ENCODE measurements around the gene PCNT.
A peak's percentile ranks its signal among the peaks of the same experiment; 100 is the strongest.

Gene PCNT

DNA sequence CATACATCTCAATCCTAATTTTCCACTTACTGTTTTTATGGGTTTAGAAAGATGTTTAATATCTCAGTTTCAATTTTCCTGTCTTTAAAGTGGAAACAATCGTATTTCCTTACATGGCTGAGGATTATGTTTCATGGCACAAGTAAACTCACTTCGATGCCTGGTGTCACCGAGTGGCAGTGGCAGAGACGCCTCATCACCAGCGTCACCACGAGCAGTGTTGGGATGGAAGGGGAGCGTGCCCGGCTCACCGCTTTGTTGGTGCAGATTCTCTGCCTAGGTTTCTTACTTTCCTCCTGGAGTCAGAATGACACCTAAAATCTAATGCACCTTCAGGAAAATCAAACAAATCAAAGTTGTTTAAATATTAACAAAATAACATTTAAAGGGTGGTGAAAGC lies 86.6 kb downstream of the PCNT start:
- DNase-seq = no peak

DNA sequence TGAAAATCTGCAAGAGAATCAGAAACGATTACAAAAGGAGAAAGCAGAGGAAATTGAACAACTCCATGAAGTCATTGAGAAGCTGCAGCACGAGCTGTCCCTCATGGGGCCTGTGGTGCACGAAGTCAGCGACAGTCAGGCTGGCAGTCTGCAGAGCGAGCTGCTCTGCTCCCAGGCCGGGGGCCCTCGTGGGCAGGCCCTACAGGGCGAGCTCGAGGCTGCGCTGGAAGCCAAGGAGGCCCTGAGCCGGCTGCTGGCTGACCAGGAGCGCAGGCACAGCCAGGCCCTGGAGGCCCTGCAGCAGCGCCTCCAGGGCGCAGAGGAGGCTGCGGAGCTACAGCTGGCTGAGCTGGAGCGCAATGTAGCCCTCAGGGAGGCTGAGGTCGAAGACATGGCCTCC lies 87.3 kb downstream of the PCNT start:
- no peak for DNase-seq

DNA sequence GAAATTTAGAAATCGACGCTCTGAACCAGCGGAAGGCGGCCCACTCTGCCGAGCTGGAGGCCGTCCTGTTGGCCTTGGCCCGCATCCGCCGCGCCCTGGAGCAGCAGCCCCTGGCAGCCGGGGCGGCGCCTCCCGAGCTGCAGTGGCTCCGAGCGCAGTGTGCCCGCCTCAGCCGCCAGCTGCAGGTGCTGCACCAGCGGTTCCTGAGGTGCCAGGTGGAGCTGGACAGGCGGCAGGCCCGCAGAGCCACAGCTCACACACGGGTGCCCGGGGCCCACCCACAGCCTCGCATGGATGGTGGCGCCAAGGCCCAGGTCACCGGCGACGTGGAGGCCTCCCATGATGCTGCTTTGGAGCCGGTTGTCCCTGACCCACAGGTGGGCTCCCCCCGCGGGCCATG lies 87.7 kb downstream of the PCNT start:
- no peak for DNase-seq

GRCh38 chr21:46412521-46413364 lies 88.8 kb downstream of the PCNT start:
- no peak for DNase-seq

DNA sequence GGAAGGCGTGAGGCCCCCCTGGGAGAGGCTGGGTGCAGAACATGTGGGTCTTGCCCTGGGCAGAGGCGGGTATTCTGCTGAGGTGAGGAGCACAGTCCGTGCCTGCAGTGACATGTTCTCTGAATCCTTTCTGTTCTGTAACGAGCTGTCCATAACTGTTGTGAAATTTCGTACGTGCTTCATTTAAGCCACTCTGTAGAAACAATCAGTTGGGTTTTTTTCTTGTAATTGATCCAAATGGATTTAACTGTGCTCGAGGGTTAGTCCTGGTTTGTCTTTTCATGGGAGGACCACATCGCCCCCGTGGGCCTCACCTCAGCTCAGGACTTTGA lies 89.4 kb downstream of the PCNT start:
- DNase-seq = no peak

DNA sequence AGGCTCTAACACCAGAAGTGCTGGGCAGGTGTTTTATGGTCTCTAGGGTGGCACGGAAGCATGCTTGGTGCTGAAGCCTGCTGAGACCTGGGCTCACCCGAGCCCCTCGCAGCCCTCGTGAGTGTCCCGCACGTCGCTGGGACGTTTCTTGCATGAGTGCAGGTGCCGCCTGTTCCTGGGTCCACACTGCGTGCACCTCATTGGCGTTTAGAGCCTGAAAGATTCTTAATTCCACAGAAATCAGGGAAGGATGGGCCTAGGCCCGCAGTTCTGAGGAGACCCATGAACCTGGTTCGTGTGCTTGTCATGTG lies 91.0 kb downstream of the PCNT start:
- no peak for DNase-seq

DNA sequence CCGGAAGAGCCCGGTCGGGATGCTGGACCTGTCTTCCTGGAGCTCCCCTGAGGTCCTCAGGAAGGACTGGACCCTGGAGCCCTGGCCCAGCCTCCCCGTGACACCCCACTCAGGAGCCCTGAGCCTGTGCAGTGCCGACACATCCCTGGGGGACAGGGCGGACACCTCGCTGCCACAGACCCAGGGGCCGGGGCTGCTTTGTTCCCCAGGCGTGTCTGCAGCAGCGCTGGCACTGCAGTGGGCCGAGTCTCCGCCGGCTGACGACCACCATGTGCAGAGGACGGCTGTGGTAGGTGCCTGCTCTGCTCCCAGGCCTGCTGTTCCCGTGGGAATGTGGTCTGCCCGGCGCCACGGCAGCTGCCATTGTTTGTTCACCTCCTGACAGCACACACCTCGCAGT lies 92.6 kb downstream of the PCNT start:
- no peak for DNase-seq

DNA sequence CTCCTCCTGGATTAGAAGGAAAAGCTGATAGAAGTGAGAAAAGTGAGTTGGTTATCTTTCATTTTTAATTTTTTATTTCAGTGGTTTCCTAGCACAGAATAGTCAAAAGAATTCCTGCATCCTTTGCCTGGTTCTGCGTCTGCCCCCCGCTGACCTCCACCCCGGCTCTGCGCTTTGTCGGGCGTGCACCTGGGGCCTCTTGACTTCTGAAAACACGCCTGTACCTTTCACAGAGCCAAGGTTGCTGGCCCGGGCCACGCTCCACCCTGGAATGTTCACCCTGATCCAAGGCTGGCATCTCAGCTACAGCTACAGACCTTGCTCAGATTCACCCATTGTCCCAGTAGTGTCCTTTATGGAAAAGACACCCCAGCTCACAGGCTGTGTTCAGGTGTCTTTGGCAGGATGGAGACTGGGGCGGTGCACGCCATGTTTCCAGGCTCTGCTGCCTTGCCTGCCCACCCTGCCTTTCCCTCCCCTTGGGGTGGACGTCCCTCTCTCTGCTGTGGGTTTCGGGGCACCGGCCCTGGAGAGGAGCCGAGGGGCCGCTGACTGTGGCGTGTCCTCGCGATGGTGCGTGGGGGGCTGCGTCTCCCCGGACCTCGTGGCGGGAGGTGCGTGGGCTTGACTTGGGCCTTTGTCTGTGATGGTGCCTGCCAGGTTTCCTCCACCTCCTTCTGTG lies 94.5 kb downstream of the PCNT start:
- DNase-seq = no peak

DNA sequence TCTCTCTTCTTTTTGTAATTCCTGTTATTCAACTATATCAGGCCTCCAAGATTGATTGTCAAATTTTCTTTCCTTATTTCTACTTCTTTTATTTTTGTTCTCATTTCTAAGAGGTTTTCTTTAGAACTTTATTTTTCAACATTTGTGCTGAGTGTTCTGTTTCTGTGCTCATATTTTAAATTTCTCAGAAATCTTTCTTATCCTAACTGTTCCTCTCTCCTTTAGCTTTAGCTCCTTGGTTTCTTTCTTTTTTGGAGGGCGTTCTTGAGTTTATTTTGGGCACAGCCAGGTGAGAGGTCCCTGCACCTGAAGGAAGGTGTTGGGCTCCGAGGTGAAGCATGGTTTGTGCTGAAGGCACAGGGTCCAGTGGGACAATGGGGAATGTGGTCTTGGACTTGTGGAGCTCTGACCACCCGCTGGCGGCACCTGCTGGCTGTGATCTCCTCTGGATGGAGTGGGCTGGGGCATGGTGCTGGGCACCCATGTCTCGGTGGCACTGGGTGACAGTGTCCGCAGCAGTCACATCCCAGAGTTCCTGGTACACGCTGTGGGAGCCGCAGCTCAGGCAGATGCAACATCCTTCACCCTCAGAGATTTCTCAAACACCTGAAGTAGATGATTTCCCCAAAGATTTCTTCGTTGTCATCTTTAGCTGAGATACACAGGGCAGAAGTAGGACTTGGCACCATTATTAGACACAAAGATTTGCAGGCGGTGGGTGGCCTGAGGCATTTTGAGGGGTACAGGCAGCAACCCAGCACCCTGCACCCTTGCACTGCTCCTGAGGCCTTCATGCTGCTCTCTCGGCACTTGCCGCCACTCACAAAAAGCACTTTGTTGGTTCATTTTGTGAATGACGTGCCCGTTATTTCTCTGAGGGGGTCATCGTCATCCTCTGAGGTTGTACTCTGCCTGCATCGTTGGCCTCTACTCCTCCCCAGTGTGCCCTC lies 96.6 kb downstream of the PCNT start:
- no peak for DNase-seq

GRCh38 chr21:46421191-46421750 lies 97.3 kb downstream of the PCNT start:
- DNase-seq = no peak

GRCh38 chr21:46421756-46422555 lies 98.0 kb downstream of the PCNT start:
- no peak for DNase-seq

GRCh38 chr21:46422636-46423241 lies 98.8 kb downstream of the PCNT start:
- no peak for DNase-seq

GRCh38 chr21:46423546-46424038 lies 99.6 kb downstream of the PCNT start:
- no peak for DNase-seq

DNA sequence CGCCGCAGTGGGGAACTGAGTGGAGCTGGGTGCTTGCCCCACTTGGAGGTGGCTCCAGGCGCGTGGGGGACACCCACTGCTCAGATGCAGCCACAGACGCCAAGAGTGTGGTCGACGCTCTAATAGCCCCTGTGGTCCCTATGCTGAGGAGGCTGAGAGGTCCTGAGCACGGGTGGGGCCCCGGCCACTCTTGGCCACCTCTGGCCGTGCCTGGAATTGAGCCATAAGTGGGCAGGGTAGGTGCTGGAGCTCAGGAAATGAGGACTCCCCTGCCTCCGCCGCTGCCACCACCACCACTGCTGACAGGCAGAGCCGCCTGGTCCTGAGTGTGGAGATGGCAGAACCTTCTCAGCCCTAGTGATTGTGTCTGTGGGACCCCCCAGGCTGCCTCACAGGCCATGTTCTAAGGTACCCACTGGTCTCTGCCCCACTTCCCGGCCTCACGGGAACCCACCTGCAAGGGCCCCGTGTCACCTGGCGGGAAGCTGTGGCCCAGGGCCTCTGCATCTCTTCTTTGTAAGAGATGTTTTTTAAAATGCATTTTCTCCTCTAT lies 100.2 kb downstream of the PCNT start:
- peak; percentile 7 for DNase-seq

DNA sequence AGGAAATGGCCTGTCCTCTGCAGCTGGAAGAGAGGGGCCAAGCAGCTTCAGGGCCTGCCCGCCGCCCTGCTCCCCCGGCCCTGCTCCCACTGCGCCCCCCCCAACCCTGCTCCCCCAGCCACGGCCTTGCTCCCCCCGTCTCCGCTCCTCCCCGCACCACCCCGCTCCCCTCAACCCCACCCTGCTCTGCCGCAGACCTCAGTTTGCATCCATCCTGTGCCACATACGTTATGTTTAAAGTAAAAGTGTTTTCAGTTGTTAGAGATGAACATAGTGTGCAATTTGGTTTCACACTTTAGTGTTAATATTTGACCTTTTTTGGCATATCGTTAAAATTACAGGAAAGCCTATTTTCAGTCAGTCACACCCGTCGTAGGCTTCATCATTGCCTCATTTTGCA lies 100.7 kb downstream of the PCNT start:
- no peak for DNase-seq

DNA sequence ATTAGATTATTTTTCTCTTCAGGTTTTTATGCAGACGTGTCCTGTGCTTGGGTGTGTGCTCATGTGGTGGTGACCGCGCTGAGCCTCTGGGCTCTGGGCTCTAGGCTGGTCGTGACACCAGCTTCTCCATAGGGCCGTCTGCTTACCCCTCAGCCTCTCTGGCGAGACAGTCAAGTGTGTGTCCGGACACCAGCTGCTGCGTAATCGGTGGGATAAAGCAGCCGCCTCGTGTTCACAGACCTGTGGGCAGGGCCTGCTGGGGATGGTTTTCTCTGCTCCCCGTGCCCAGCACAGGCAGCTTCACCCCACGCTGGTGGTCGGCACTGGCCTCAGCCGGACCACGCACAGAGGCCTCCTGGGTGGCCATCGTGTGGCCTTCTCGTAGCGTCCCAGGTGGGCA lies 101.1 kb downstream of the PCNT start:
- DNase-seq = no peak

GRCh38 chr21:46425571-46425970 lies 101.6 kb downstream of the PCNT start:
- peak; percentile 40 for DNase-seq

- DNase-seq = no peak
Observed at GRCh38 chr21:46426313-46427046, 102.5 kb downstream of the PCNT start.

DNA sequence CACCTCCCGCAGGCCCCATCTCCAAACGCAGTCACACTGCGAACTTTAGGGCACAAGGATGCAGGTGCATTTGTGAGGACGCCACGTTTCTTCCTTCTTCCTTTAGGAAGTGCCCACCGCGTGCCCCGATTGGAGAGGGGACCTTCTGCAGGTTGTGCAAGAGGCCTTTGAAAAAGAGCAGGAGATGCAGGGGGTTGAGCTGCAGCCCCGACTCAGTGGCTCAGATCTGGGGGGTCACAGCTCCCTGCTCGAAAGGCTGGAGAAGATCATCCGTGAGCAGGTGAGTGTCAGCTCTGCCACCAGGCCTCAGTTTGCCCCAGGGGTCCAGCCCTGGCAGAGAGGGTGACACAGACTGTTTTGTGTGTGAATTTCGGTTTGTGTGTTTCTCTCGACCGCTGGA lies 103.6 kb downstream of the PCNT start:
- DNase-seq = no peak

GRCh38 chr21:46428286-46428685 lies 104.3 kb downstream of the PCNT start:
- no peak for DNase-seq
